GM18502 (cell line): ENCODE data around the gene SVOP.
"Not testable (repeated sequence)": the region's sequence is repeated elsewhere in the genome, so short reads cannot be mapped to it uniquely, and the experiment has no call there.

ENCODE experiments used
- ATAC-seq: cut with Tn5 transposase; IDR thresholded peaks from one replicate; pipeline ENCODE4 v1.9.1; 2021; ENCODE audit warnings: mild to moderate bottlenecking; ENCODE audit not compliant: unreplicated experiment, poor library complexity

SVOP gene

GRCh38 chr12:108899145-108899544 lies 121.7 kb downstream of the SVOP start:
- ATAC-seq, result no peak

- ATAC-seq, result no peak
Measured at GRCh38 chr12:108896817-108897216, 124.1 kb downstream of the SVOP start.

GRCh38 chr12:108896336-108896735 lies 124.5 kb downstream of the SVOP start:
- ATAC-seq, result no peak

- ATAC-seq, result no peak
Measured at GRCh38 chr12:108895220-108895802, 125.6 kb downstream of the SVOP start.

GRCh38 chr12:108890208-108890607 lies 130.7 kb downstream of the SVOP start:
- ATAC-seq, result no peak

- ATAC-seq, result no peak
Measured at GRCh38 chr12:108888031-108888430, 132.8 kb downstream of the SVOP start.

- no peak for ATAC-seq
Measured at GRCh38 chr12:108886873-108887629, 133.8 kb downstream of the SVOP start.

- no peak for ATAC-seq
Measured at GRCh38 chr12:108884116-108885012, 136.5 kb downstream of the SVOP start.

GRCh38 chr12:108881953-108882352 lies 138.9 kb downstream of the SVOP start:
- ATAC-seq, result no peak

- no peak for ATAC-seq
Measured at GRCh38 chr12:108879615-108880254, 141.1 kb downstream of the SVOP start, which contains the start of gene DAO. DAO (plus strand) TSS chr12:108880092; CDS start chr12:108885007, 4,915 bp downstream.

- no peak for ATAC-seq
Measured at GRCh38 chr12:108876550-108876949, 144.3 kb downstream of the SVOP start.

- ATAC-seq, result no peak
Measured at GRCh38 chr12:108875682-108876361, 145.0 kb downstream of the SVOP start.

GRCh38 chr12:108875280-108875679 lies 145.6 kb downstream of the SVOP start:
- ATAC-seq, result no peak

GRCh38 chr12:108868781-108869180 lies 152.1 kb downstream of the SVOP start:
- no peak for ATAC-seq

- not testable (repeated sequence) for ATAC-seq
Measured at GRCh38 chr12:108866083-108866482, 154.8 kb downstream of the SVOP start.

GRCh38 chr12:108865169-108865568 lies 155.7 kb downstream of the SVOP start:
- ATAC-seq, result no peak

GRCh38 chr12:108862588-108862959 lies 158.3 kb downstream of the SVOP start:
- no peak for ATAC-seq

- ATAC-seq, result no peak
Measured at GRCh38 chr12:108861878-108862587, 158.8 kb downstream of the SVOP start.

- ATAC-seq, result no peak
Measured at GRCh38 chr12:108860443-108860842, 160.4 kb downstream of the SVOP start.
